Cardiac muscle cell (in vitro differentiated cells and primary cell): ENCODE measurements around the gene OLFM4. TPM values are rescaled to one million over a fixed set of nuclear protein-coding genes. Genes with fewer than 3 reads are reported as not detected.

Experiments
- DNase-seq, 2 donors: peaks; one replicate each; pipeline versions ENCODE4 v3.0.0 to v3.0.0-alpha.2; 2010 to 2017; ENCODE audit warnings: low read depth in 1 of 2, low spot score in 1 of 2
- H3K27ac ChIP-seq: fragments of 200-600 bp; sonication (generic); 2 replicates; pipeline ENCODE4 v1.5.1; 2016
- H3K27me3 ChIP-seq: fragments of 200-600 bp; sonication (generic); 2 replicates; pipeline ENCODE4 v1.6.0; 2016; ENCODE audit warnings: control low read depth
- H3K36me3 ChIP-seq: fragments of 200-600 bp; sonication (generic); 2 replicates; pipeline ENCODE4 v1.5.1; 2016; ENCODE audit warnings: control low read depth
- H3K4me1 ChIP-seq: fragments of 200-600 bp; sonication (generic); 2 replicates; pipeline ENCODE4 v1.8.1; 2017; ENCODE audit warnings: low read depth, mild to moderate bottlenecking, mixed run types
- H3K4me3 ChIP-seq: fragments of 200-600 bp; sonication (generic); 2 replicates; pipeline ENCODE4 v1.5.1; 2016; ENCODE audit warnings: mild to moderate bottlenecking
- H3K9me3 ChIP-seq: fragments of 200-600 bp; sonication (generic); 2 replicates; pipeline ENCODE4 v1.5.1; 2017; ENCODE audit warnings: low read depth, mild to moderate bottlenecking, control low read depth
- CTCF ChIP-seq: IDR thresholded peaks from 2 replicates; pipeline ENCODE4 v1.5.1; 2012; ENCODE audit warnings: low read depth, mild to moderate bottlenecking, low read length
- polyA plus RNA-seq: library from polyadenylated mRNA; unstranded; fragments of >200 nt; fragmentation: Nextera tagmentation; extraction: Ambion mirVana; gene quantifications from 2 replicates; pipeline ENCODE4 v1.2.1, GENCODE V29; 2016
- total RNA-seq: library from RNA; depleted of rRNA; stranded (reverse); fragments of >200 nt; gene quantifications from 2 replicates; pipeline ENCODE4 v1.2.3, GENCODE V29; 2016

The OLFM4 gene
- total and polyA plus RNA-seq, 2 experiments from 2014 or later = not detected

- DNase-seq = no peak
- no peak overlapping the region for H3K27ac ChIP-seq
- no peaks in the 10 kb centered on the region for H3K4me1 ChIP-seq
- H3K4me3 ChIP-seq = no peak overlapping the region
- TF ChIP-seq CTCF = no peak
- no peaks in the 10 kb centered on the region for H3K36me3 ChIP-seq
- no peaks in the 10 kb centered on the region for H3K27me3 ChIP-seq
- H3K9me3 ChIP-seq = no peaks in the 10 kb centered on the region
Observed at GRCh38 chr13:53058065-53058679, 29.6 kb downstream of the OLFM4 start.

GRCh38 chr13:53060840-53061490, 32.4 kb downstream of the OLFM4 start:
- H3K4me3 ChIP-seq = no peak overlapping the region
- TF ChIP-seq CTCF = no peak
- no peak overlapping the region for H3K27ac ChIP-seq
- no peaks in the 10 kb centered on the region for H3K4me1 ChIP-seq
- H3K27me3 ChIP-seq = no peaks in the 10 kb centered on the region
- H3K36me3 ChIP-seq = no peaks in the 10 kb centered on the region
- no peak for DNase-seq
- H3K9me3 ChIP-seq = no peaks in the 10 kb centered on the region

DNA sequence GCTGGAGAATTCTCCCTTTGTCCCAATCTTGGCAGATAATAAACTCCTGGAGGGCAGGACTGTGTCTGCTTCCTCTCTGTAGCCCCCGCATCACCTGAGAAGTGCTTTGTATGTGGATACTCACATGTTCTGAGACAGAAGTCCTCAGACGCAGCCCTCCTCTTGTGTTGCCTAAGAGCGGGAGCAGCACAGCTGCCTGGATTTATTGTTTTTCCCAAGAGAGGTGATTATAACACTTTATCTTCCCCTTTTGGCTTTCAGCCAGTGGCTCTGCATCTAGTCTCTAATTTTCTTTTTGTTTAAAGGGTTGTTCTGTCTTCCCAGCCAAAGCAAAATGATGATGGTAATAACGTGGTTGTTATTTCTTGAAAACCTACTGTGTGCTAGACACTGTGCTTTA, 36.1 kb downstream of the OLFM4 start:
- Histone ChIP-seq H3K4me1 (peaks cover 9% of the 10 kb centered on the region), H3K27me3 (no peaks in the 10 kb centered on the region), H3K4me3 (no peak overlapping the region), H3K36me3 (no peaks in the 10 kb centered on the region), H3K27ac (no peak overlapping the region), H3K9me3 (no peaks in the 10 kb centered on the region)
- no peak for TF ChIP-seq CTCF
- DNase-seq = peak in 1 of 2 donors; percentile 40

GRCh38 chr13:53066411-53066810, 37.8 kb downstream of the OLFM4 start:
- H3K4me1 ChIP-seq = peaks cover 9% of the 10 kb centered on the region
- H3K27ac ChIP-seq = no peak overlapping the region
- no peak overlapping the region for H3K4me3 ChIP-seq
- TF ChIP-seq CTCF = no peak
- H3K36me3 ChIP-seq = no peaks in the 10 kb centered on the region
- H3K9me3 ChIP-seq = no peaks in the 10 kb centered on the region
- H3K27me3 ChIP-seq = no peaks in the 10 kb centered on the region
- no peak for DNase-seq

DNA sequence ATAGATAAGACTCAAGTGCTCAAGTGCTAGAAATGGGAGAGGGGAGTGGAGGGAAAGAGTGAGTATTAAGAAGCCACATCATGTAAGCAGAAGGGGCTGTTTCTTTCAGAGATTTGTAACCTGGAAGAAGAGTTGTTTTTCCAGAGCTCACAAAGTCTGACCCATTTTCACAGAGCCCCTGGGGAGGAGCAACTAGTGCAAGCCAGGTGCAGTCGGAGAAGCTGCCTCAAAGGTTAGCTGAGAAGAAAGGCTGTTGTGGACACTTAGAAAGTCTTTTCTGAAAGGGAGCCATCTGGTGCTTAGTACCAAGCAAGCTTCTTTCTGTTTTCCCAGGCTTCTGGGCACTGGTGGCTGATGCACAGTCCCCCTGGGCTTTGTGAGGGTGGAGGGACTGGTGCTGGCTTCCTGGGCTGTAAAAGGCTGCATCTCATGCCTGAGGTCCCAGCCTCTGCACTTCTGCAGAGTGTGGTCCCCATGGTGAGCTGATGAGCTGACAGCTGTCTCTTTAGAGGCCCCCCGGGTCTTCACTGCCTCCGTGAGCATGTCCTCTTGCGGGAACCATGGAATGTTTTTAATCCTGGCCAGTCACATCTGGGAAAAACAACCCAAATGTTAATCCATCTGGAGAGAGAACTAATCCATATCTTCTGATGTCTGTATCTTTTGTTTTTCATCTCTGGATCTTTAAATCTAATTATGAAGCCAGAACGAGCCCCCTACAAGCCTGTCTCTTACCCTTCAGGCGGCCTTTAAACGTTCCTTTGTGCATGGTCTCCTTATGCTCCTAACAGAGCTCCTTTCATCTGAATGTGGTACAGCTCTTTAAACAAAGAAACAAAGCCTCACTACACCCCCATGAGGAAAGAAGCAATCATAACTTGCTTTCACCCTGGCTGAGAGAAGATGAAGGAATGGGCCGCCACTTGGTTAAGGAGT, 40.2 kb downstream of the OLFM4 start:
- no peak overlapping the region for H3K27ac ChIP-seq
- H3K36me3 ChIP-seq = no peaks in the 10 kb centered on the region
- peaks cover 16% of the 10 kb centered on the region for H3K4me1 ChIP-seq
- H3K9me3 ChIP-seq = no peaks in the 10 kb centered on the region
- no peak overlapping the region for H3K4me3 ChIP-seq
- DNase-seq = no peak
- no peak for TF ChIP-seq CTCF
- no peaks in the 10 kb centered on the region for H3K27me3 ChIP-seq
